A549 (cell line): ENCODE measurements around the gene RHBDD2. TPM values are rescaled to one million over a fixed set of nuclear protein-coding genes. Genes with fewer than 3 reads are reported as not detected.

ENCODE experiments used
- ATAC-seq, 2 experiments: fragments of 200-7000 bp in 1 of 2; fragments of >200 bp in 1 of 2; cut with Nextera tagmentation in 1 of 2; cut with Tn5 transposase in 1 of 2; 3 replicates each; pipeline versions ENCODE4 v1.8.0 to v1.9.1; 2018 to 2020; ENCODE audit warnings: mild to moderate bottlenecking in 1 of 2, moderate library complexity in 1 of 2
- CTCF ChIA-PET: fragments of 300-600 bp; sonication (Branson Sonifier 250); formaldehyde crosslinking; extraction: SDS; loops from one replicate; lab custom pipeline; 2021; ENCODE audit warnings: antibody characterized with exemption, inconsistent platforms; lab: Yijun Ruan, JAX
- POLR2A ChIA-PET: fragments of 350-600 bp; formaldehyde crosslinking; extraction: SDS; loops from one replicate; lab custom pipeline; 2021; ENCODE audit warnings: antibody characterized with exemption, inconsistent platforms; lab: Yijun Ruan, JAX
- DNase-seq, 2 experiments: peaks; one replicate each; pipeline versions ENCODE4 v3.0.0 to v3.0.0-alpha.2; 2011 to 2016; ENCODE audit warnings: low read depth in 1 of 2, low spot score in 1 of 2
- FAIRE-seq: peaks from 2 replicates; lab custom pipeline; 2011; peaks lifted over from hg19 to GRCh38; lab: Jason Lieb, UNC
- H3K27ac ChIP-seq, 2 experiments: fragments of >200 bp; sonication (Bioruptor Twin); formaldehyde crosslinking; 3 replicates each; pipeline ENCODE4 v1.5.1; 2016 to 2017
- H3K4me1 ChIP-seq: fragments of >200 bp; sonication (Bioruptor Twin); formaldehyde crosslinking; 3 replicates; pipeline ENCODE4 v1.6.1; 2016
- H3K4me2 ChIP-seq: fragments of >200 bp; sonication (Bioruptor Twin); formaldehyde crosslinking; 3 replicates; pipeline ENCODE4 v1.6.1; 2016
- H3K4me3 ChIP-seq: fragments of >200 bp; sonication (Bioruptor Twin); formaldehyde crosslinking; 3 replicates; pipeline ENCODE4 v1.5.1; 2016
- H3K9me3 ChIP-seq: fragments of >200 bp; sonication (Bioruptor Twin); formaldehyde crosslinking; 3 replicates; pipeline ENCODE4 v1.6.1; 2016
- CEBPB ChIP-seq, 2 experiments: fragments of >200 bp in 1 of 2; sonication (Bioruptor Twin) in 1 of 2; formaldehyde crosslinking in 1 of 2; IDR thresholded peaks; 2 replicates each; pipeline ENCODE4 v1.6.1; 2012 to 2016
- CHD2 ChIP-seq: fragments of 150-350 bp; IDR thresholded peaks from 2 replicates; pipeline ENCODE4 v1.6.1; 2014; ENCODE audit warnings: low read length; ENCODE audit not compliant: partially characterized antibody
- EHF ChIP-seq: fragments of 250-450 bp; sonication (Bioruptor Pico); IDR thresholded peaks from 2 replicates; pipeline ENCODE4 v1.5.0; 2020; ENCODE audit warnings: mild to moderate bottlenecking
- EHMT2 ChIP-seq: fragments of 200-600 bp; sonication (generic); IDR thresholded peaks from 2 replicates; pipeline ENCODE4 v1.6.1; 2016; ENCODE audit warnings: antibody characterized with exemption, low read depth, mild to moderate bottlenecking, moderate library complexity
- ESRRA ChIP-seq: fragments of 150-350 bp; IDR thresholded peaks from 2 replicates; pipeline ENCODE4 v1.6.1; 2014; ENCODE audit warnings: mild to moderate bottlenecking, low read length, borderline replicate concordance
- GATA3 ChIP-seq: IDR thresholded peaks from 2 replicates; pipeline ENCODE4 v1.6.1; 2012; ENCODE audit warnings: borderline replicate concordance
- HDAC2 ChIP-seq: fragments of 200-600 bp; sonication (generic); IDR thresholded peaks from 2 replicates; pipeline ENCODE4 v1.6.1; 2016
- HOXA7 ChIP-seq: fragments of 250-450 bp; sonication (Bioruptor Pico); IDR thresholded peaks from 2 replicates; pipeline ENCODE4 v1.5.0; 2020; ENCODE audit warnings: mild to moderate bottlenecking, moderate library complexity
- HOXB13 ChIP-seq: fragments of 250-450 bp; sonication (Bioruptor Pico); IDR thresholded peaks from 2 replicates; pipeline ENCODE4 v1.5.0; 2020; ENCODE audit warnings: low read depth, mild to moderate bottlenecking, moderate library complexity
- JUNB ChIP-seq: fragments of >200 bp; sonication (Bioruptor Twin); formaldehyde crosslinking; IDR thresholded peaks from 2 replicates; pipeline ENCODE4 v1.6.1; 2016
- MAZ ChIP-seq: fragments of 150-350 bp; IDR thresholded peaks from 2 replicates; pipeline ENCODE4 v1.6.1; 2014; ENCODE audit warnings: antibody characterized with exemption, low read depth, low read length, borderline replicate concordance
- MYC ChIP-seq: IDR thresholded peaks from 2 replicates; pipeline ENCODE4 v1.6.1; 2012; ENCODE audit warnings: mild to moderate bottlenecking, inconsistent platforms, low read length, improper control_type of control experiment, borderline replicate concordance
- NR3C1 ChIP-seq: fragments of >200 bp; sonication (Bioruptor Twin); formaldehyde crosslinking; IDR thresholded peaks from 3 replicates; pipeline ENCODE4 v1.6.1; 2017
- PHF8 ChIP-seq: fragments of 200-600 bp; sonication (generic); IDR thresholded peaks from 2 replicates; pipeline ENCODE4 v1.6.1; 2016; ENCODE audit warnings: low read depth, mild to moderate bottlenecking, antibody characterized with exemption, moderate library complexity, borderline replicate concordance
- RAD21 ChIP-seq, 2 experiments: fragments of >200 bp in 1 of 2; sonication (Bioruptor Twin) in 1 of 2; formaldehyde crosslinking in 1 of 2; IDR thresholded peaks in 1 of 2; conservative IDR thresholded peaks in 1 of 2; 2 replicates in 1 of 2; 3 replicates in 1 of 2; pipeline ENCODE4 v1.6.1; 2012 to 2018; ENCODE audit warnings: inconsistent platforms in 1 of 2
- RARB ChIP-seq: fragments of 250-450 bp; sonication (Bioruptor Pico); IDR thresholded peaks from 2 replicates; pipeline ENCODE4 v1.8.0; 2021; ENCODE audit warnings: mild to moderate bottlenecking, moderate library complexity
- RCOR1 ChIP-seq: fragments of 150-350 bp; IDR thresholded peaks from 2 replicates; pipeline ENCODE4 v1.6.1; 2014; ENCODE audit warnings: antibody characterized with exemption, low read length, low read depth
- RFX5 ChIP-seq: fragments of 450-650 bp; IDR thresholded peaks from 2 replicates; pipeline ENCODE4 v1.7.1; 2014; ENCODE audit warnings: antibody characterized with exemption, mild to moderate bottlenecking, moderate library complexity
- ZC3H11A ChIP-seq: fragments of 450-650 bp; IDR thresholded peaks from 2 replicates; pipeline ENCODE4 v1.6.1; 2014; ENCODE audit warnings: antibody characterized with exemption, mild to moderate bottlenecking
- ZFP36 ChIP-seq: fragments of 450-650 bp; IDR thresholded peaks from 2 replicates; pipeline ENCODE4 v1.6.1; 2014; ENCODE audit warnings: borderline replicate concordance; ENCODE audit not compliant: partially characterized antibody
- ZSCAN20 ChIP-seq: fragments of 250-450 bp; sonication (Bioruptor Pico); IDR thresholded peaks from 2 replicates; pipeline ENCODE4 v1.8.0; 2022; ENCODE audit warnings: mild to moderate bottlenecking, moderate library complexity
- WGBS: methylation state at CpG from one replicate; pipeline ENCODE4 v1.1.6; 2017; ENCODE audit errors: missing lambda C conversion rate; 5-methylcytosine and 5-hydroxymethylcytosine counted together
- polyA plus RNA-seq, 4 experiments: library from polyadenylated mRNA; depleted of rRNA in 3 of 4; stranded (reverse); fragments of >200 nt; fragmentation: RNase III in 1 of 4; extraction: RNeasy Plus Mini Kit Qiagen cat#74134 plus additional on column Dnase treatment in 1 of 4; gene quantifications; 2 replicates in 3 of 4; 3 replicates in 1 of 4; pipeline ENCODE4 v1.2.3, GENCODE V29; 2011 to 2017
- TF ChIP-seq, protein P1 (sequence below): fragments of >200 bp; sonication (Bioruptor Twin); formaldehyde crosslinking; IDR thresholded peaks from 3 replicates; pipeline ENCODE4 v1.6.1; 2016
- TF ChIP-seq, protein P2 (sequence below): fragments of 150-350 bp; IDR thresholded peaks from 2 replicates; pipeline ENCODE4 v1.6.1; 2014; ENCODE audit warnings: low read depth, mild to moderate bottlenecking, low read length
- TF ChIP-seq, protein P3 (sequence below): fragments of 250-450 bp; sonication (Bioruptor Pico); IDR thresholded peaks from 2 replicates; pipeline ENCODE4 v1.5.0; 2020; ENCODE audit warnings: low read depth, mild to moderate bottlenecking, moderate library complexity
- TF ChIP-seq, protein P4 (sequence below): IDR thresholded peaks from 2 replicates; pipeline ENCODE4 v1.6.1; 2012; ENCODE audit warnings: low read depth, borderline replicate concordance
- TF ChIP-seq, protein P5 (sequence below): IDR thresholded peaks from 2 replicates; pipeline ENCODE4 v1.6.1; 2012
- TF ChIP-seq, protein P6 (sequence below): fragments of >200 bp; sonication (Bioruptor Twin); formaldehyde crosslinking; IDR thresholded peaks from 3 replicates; pipeline ENCODE4 v1.5.1; 2016
- TF ChIP-seq, protein P7 (sequence below): fragments of >200 bp; sonication (Bioruptor Twin); formaldehyde crosslinking; IDR thresholded peaks from 2 replicates; pipeline ENCODE4 v1.6.1; 2016

The RHBDD2 gene
- polyA plus RNA-seq, 2 of the 4 experiments (the other 2 are of a cell fraction): 61.3 to 62.0 TPM

DNA sequence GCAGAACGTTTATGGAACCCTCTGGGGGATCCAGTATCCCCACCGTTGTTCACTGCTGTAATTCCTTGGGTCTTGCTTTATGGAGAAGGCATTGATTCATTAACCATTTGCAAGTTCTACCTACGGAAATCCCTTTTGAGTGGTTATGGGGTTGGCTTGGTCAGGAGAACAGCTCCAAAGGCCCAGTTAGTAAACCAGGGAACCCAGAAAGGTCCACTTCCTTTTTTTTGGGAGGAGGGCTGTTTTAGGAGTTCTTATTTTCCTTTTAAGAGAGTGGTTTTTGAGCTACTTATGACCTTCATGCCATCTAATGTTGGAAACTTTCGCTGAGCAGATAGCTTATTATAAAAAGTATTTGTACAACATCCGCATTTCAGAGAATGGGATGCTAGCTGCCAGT is 37.4 kb downstream of the RHBDD2 start:
- 66% methylated on average over 5 of the region's 5 CpGs for WGBS
- H3K4me3 ChIP-seq: peak overlapping the region; percentile 81
- H3K4me2 ChIP-seq: peak overlapping the region; percentile 93
- DNase-seq (no peak), ATAC-seq (no peak), FAIRE-seq (no peak)
- peaks cover 29% of the 10 kb centered on the region for H3K4me1 ChIP-seq
- POLR2A ChIA-PET: interaction anchor here (1.0 to 3.0 kb wide), 12 partner anchors 9 to 132 kb away, joined by 3 to 33 read pairs (median 8); partner anchors contain the start of genes MDH2, RHBDD2, STYXL1 and TMEM120A
- CTCF ChIA-PET: interaction anchor here (0.6 to 1.7 kb wide), 4 partner anchors 10 to 104 kb away, joined by 3 to 5 read pairs (median 4); no protein-coding TSS in a partner anchor
- H3K27ac ChIP-seq: peak overlapping the region; percentile 90 to 92
- no peak for TF ChIP-seq PHF8
- TF ChIP-seq, protein P1, sequence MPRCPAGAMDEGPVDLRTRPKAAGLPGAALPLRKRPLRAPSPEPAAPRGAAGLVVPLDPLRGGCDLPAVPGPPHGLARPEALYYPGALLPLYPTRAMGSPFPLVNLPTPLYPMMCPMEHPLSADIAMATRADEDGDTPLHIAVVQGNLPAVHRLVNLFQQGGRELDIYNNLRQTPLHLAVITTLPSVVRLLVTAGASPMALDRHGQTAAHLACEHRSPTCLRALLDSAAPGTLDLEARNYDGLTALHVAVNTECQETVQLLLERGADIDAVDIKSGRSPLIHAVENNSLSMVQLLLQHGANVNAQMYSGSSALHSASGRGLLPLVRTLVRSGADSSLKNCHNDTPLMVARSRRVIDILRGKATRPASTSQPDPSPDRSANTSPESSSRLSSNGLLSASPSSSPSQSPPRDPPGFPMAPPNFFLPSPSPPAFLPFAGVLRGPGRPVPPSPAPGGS: no peak
- TF ChIP-seq ZFP36: no peak
- TF ChIP-seq ZC3H11A: no peak
- TF ChIP-seq HOXB13 (CRISPR knock-in tag): no peak
- TF ChIP-seq HOXA7 (CRISPR knock-in tag): no peak
- TF ChIP-seq EHMT2: no peak
- no peak for TF ChIP-seq MYC
- no peak for TF ChIP-seq RARB (CRISPR knock-in tag)
- TF ChIP-seq RFX5: no peak
- TF ChIP-seq ZSCAN20 (CRISPR knock-in tag): no peak
- no peak for TF ChIP-seq RCOR1
- TF ChIP-seq JUNB: no peak
- no peak for TF ChIP-seq NR3C1
- H3K9me3 ChIP-seq: no peaks in the 10 kb centered on the region

DNA sequence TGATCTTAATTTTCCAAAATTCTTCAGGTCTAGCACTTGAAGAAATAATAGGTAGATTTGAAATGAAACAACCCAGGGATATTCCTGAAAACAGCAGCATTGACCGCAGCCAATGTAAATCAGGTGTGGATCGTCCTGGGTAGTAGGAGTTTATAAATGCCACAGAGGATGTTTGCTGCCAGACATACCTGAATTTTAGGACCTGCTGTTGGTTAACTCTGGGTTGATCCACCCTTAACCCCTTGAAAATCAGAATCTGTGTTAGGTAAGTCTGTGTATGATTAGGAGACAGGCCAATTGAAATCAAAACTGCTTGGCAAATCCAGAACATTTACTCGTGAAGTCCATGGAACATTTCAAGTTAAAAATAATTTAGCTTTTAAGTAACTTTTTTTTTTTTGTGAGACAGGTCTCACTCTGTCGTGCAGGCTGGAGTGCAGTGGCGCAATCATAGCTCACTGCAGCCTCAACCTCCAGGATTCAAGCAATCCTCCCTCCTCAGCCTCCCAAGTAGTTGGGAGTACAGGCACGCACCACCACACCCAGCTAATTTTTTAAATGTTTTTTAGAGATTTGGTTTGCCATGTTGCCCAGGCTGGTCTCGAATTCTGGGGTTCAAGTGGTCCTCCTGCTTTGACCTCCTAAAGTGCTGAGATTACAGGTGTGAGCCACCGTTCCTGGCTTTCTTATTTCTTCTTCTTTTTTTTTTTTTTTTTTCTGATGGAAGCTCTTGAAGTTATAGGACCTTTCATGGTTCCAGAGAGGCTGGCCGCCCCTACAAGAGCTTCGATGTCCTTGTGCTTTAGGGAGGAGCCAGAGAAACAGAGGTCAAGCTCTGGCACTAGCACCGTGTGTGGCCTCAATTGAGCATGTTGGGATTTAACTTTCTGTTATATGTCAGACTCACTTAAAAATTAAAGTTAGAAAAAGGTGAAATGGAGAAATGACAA is 38.1 kb downstream of the RHBDD2 start:
- DNase-seq (no peak), FAIRE-seq (no peak), ATAC-seq (no peak)
- Histone ChIP-seq H3K27ac (no peak overlapping the region; a peak in 1 of 6 replicates), H3K4me1 (peaks cover 29% of the 10 kb centered on the region), H3K4me3 (peak overlapping the region; percentile 81), H3K4me2 (peak overlapping the region; percentile 93), H3K9me3 (no peaks in the 10 kb centered on the region)
- ChIA-PET CTCF (interaction anchor here (1.7 kb wide), 1 partner anchor 31 kb away, joined by 5 read pairs; no protein-coding TSS in a partner anchor), POLR2A (interaction anchor here (1.2 to 3.0 kb wide), 5 partner anchors 11 to 131 kb away, joined by 3 to 25 read pairs (median 10); partner anchors contain the start of genes MDH2, STYXL1 and TMEM120A)
- whole genome bisulfite sequencing: 85% methylated on average over 11 of the region's 11 CpGs
- TF ChIP-seq HDAC2 (no peak), CEBPB (IDR thresholded peaks at IDR 0.05) (no peak), RAD21 (conservative IDR thresholded peaks at IDR 0.05 in 1 of 2, IDR thresholded peaks at IDR 0.05 in 1 of 2) (no peak), CHD2 (no peak), EHF (CRISPR knock-in tag) (no peak), MYC (no peak), ESRRA (no peak), GATA3 (no peak), MAZ (no peak), PHF8 (no peak)
- TF ChIP-seq, protein P2, sequence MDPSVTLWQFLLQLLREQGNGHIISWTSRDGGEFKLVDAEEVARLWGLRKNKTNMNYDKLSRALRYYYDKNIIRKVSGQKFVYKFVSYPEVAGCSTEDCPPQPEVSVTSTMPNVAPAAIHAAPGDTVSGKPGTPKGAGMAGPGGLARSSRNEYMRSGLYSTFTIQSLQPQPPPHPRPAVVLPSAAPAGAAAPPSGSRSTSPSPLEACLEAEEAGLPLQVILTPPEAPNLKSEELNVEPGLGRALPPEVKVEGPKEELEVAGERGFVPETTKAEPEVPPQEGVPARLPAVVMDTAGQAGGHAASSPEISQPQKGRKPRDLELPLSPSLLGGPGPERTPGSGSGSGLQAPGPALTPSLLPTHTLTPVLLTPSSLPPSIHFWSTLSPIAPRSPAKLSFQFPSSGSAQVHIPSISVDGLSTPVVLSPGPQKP: no peak
- TF ChIP-seq, protein P3, sequence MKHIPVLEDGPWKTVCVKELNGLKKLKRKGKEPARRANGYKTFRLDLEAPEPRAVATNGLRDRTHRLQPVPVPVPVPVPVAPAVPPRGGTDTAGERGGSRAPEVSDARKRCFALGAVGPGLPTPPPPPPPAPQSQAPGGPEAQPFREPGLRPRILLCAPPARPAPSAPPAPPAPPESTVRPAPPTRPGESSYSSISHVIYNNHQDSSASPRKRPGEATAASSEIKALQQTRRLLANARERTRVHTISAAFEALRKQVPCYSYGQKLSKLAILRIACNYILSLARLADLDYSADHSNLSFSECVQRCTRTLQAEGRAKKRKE (CRISPR knock-in tag): no peak
- TF ChIP-seq, protein P4, sequence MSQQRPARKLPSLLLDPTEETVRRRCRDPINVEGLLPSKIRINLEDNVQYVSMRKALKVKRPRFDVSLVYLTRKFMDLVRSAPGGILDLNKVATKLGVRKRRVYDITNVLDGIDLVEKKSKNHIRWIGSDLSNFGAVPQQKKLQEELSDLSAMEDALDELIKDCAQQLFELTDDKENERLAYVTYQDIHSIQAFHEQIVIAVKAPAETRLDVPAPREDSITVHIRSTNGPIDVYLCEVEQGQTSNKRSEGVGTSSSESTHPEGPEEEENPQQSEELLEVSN: no peak
- TF ChIP-seq, protein P5, sequence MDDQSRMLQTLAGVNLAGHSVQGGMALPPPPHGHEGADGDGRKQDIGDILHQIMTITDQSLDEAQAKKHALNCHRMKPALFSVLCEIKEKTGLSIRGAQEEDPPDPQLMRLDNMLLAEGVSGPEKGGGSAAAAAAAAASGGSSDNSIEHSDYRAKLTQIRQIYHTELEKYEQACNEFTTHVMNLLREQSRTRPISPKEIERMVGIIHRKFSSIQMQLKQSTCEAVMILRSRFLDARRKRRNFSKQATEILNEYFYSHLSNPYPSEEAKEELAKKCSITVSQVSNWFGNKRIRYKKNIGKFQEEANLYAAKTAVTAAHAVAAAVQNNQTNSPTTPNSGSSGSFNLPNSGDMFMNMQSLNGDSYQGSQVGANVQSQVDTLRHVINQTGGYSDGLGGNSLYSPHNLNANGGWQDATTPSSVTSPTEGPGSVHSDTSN: no peak
- TF ChIP-seq, protein P6, sequence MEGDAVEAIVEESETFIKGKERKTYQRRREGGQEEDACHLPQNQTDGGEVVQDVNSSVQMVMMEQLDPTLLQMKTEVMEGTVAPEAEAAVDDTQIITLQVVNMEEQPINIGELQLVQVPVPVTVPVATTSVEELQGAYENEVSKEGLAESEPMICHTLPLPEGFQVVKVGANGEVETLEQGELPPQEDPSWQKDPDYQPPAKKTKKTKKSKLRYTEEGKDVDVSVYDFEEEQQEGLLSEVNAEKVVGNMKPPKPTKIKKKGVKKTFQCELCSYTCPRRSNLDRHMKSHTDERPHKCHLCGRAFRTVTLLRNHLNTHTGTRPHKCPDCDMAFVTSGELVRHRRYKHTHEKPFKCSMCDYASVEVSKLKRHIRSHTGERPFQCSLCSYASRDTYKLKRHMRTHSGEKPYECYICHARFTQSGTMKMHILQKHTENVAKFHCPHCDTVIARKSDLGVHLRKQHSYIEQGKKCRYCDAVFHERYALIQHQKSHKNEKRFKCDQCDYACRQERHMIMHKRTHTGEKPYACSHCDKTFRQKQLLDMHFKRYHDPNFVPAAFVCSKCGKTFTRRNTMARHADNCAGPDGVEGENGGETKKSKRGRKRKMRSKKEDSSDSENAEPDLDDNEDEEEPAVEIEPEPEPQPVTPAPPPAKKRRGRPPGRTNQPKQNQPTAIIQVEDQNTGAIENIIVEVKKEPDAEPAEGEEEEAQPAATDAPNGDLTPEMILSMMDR: no peak
- TF ChIP-seq, protein P7, sequence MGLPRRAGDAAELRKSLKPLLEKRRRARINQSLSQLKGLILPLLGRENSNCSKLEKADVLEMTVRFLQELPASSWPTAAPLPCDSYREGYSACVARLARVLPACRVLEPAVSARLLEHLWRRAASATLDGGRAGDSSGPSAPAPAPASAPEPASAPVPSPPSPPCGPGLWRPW: no peak
